HepG2 (cell line): ENCODE measurements around the gene RAD54L.

Source experiments
- CREB1 ChIP-seq, 2 experiments: fragments of 450-650 bp in 1 of 2; IDR thresholded peaks; 2 replicates each; pipeline ENCODE4 v1.6.1; 2016 to 2017; ENCODE audit warnings: control low read depth in 1 of 2, mild to moderate bottlenecking in 1 of 2, missing compliant biosample characterization in 1 of 2, missing genetic modification characterization in 1 of 2
- CTCF ChIP-seq: sonication (generic); formaldehyde crosslinking; IDR thresholded peaks from 2 replicates; pipeline ENCODE4 v1.5.0; 2020; ENCODE audit warnings: mild to moderate bottlenecking, missing genetic modification reagents, moderate library complexity
- HCFC1 ChIP-seq: fragments of 150-350 bp; IDR thresholded peaks from 2 replicates; pipeline ENCODE4 v1.6.1; 2014; ENCODE audit warnings: low read depth, low read length
- SRSF1 ChIP-seq: fragments of 200-400 bp; formaldehyde crosslinking; optimal IDR thresholded peaks from 2 replicates; pipeline ENCODE3; 2017; ENCODE audit warnings: mild to moderate bottlenecking, low read depth, low read length, moderate library complexity
- STAT6 ChIP-seq: sonication (generic); formaldehyde crosslinking; IDR thresholded peaks from 2 replicates; pipeline ENCODE4 v1.4.0; 2020; ENCODE audit warnings: missing genetic modification reagents, mild to moderate bottlenecking, borderline replicate concordance
- USF2 ChIP-seq, 2 experiments: sonication (generic) in 1 of 2; formaldehyde crosslinking in 1 of 2; IDR thresholded peaks; 2 replicates each; pipeline versions ENCODE4 v1.5.1 to v1.6.1; 2011 to 2020; ENCODE audit warnings: borderline replicate concordance in 1 of 2, low read depth in 1 of 2, low read length in 1 of 2, mild to moderate bottlenecking in 1 of 2, missing genetic modification reagents in 1 of 2, moderate library complexity in 1 of 2
- ZNF432 ChIP-seq: sonication (generic); formaldehyde crosslinking; IDR thresholded peaks from 2 replicates; pipeline ENCODE4 v1.5.0; 2020; ENCODE audit warnings: missing genetic modification reagents, mild to moderate bottlenecking, borderline replicate concordance

- TF ChIP-seq CTCF (CRISPR knock-in tag) (no peak), USF2 (IDR thresholded peaks at IDR 0.05; ENCODE audit: low read depth, low read length) (no peak), USF2 (CRISPR knock-in tag; IDR thresholded peaks at IDR 0.05; ENCODE audit: borderline replicate concordance) (no peak), CREB1 (IDR thresholded peaks at IDR 0.05) (no peak), CREB1 (CRISPR knock-in tag; IDR thresholded peaks at IDR 0.05) (no peak), SRSF1 (no peak), ZNF432 (CRISPR knock-in tag) (no peak), STAT6 (CRISPR knock-in tag) (no peak), HCFC1 (no peak)
Measured at GRCh38 chr1:46306159-46306530, 58.6 kb downstream of the RAD54L start.
